Mesenchymal stem cell (in vitro differentiated cells and primary cell): ENCODE results near the gene ADIG.

Experiments used
- DNase-seq: peaks from one replicate; pipeline ENCODE4 v3.0.0-alpha.2; 2013
- H2AFZ ChIP-seq: one replicate; pipeline ENCODE4 v1.6.1; 2013; ENCODE audit warnings: low read depth, mild to moderate bottlenecking, control low read depth, inconsistent platforms, low read length, moderate library complexity
- H2AK5ac ChIP-seq: 2 replicates; pipeline ENCODE4 v1.6.1; 2013; ENCODE audit warnings: low read length, moderate library complexity, mild to moderate bottlenecking, inconsistent platforms; ENCODE audit not compliant: severe bottlenecking
- H2BK120ac ChIP-seq: one replicate; pipeline ENCODE4 v1.6.1; 2013; ENCODE audit warnings: low read depth, mild to moderate bottlenecking, inconsistent platforms, low read length, moderate library complexity
- H2BK12ac ChIP-seq, 2 experiments: one replicate each; pipeline ENCODE4 v1.6.1; 2013; ENCODE audit warnings: inconsistent platforms in 2 of 2, low read length in 2 of 2, mild to moderate bottlenecking in 2 of 2, moderate library complexity in 2 of 2, control low read depth in 1 of 2
- H2BK15ac ChIP-seq: one replicate; pipeline ENCODE4 v1.6.1; 2013; ENCODE audit warnings: mild to moderate bottlenecking, low read depth, inconsistent platforms; ENCODE audit not compliant: poor library complexity, severe bottlenecking
- H2BK5ac ChIP-seq: 2 replicates; pipeline ENCODE4 v1.6.1; 2013; ENCODE audit warnings: low read depth, mild to moderate bottlenecking, low read length, control low read depth, inconsistent platforms; ENCODE audit not compliant: poor library complexity, severe bottlenecking
- H3K14ac ChIP-seq, 2 experiments: one replicate each; pipeline ENCODE4 v1.6.1; 2013; ENCODE audit warnings: inconsistent platforms in 2 of 2, low read length in 2 of 2, control low read depth in 1 of 2, mild to moderate bottlenecking in 1 of 2, moderate library complexity in 1 of 2
- H3K18ac ChIP-seq, 2 experiments: one replicate each; pipeline ENCODE4 v1.6.1; 2013; ENCODE audit warnings: inconsistent platforms in 2 of 2, low read length in 2 of 2, control low read depth in 1 of 2, low read depth in 1 of 2, mild to moderate bottlenecking in 1 of 2
- H3K23ac ChIP-seq, 2 experiments: one replicate each; pipeline ENCODE4 v1.6.1; 2013; ENCODE audit warnings: inconsistent platforms in 2 of 2, low read length in 2 of 2, mild to moderate bottlenecking in 2 of 2, moderate library complexity in 2 of 2, control low read depth in 1 of 2
- H3K27ac ChIP-seq: 2 replicates; pipeline ENCODE4 v1.5.1; 2013; ENCODE audit warnings: mild to moderate bottlenecking, moderate library complexity, low read length, control low read depth, inconsistent platforms; ENCODE audit not compliant: poor library complexity, severe bottlenecking
- H3K27me3 ChIP-seq, 2 experiments: 2 replicates each; pipeline versions ENCODE4 v1.6.1 to v1.7.0; 2013; ENCODE audit warnings: low read length in 2 of 2, mild to moderate bottlenecking in 2 of 2, moderate library complexity in 2 of 2, control low read depth in 1 of 2, inconsistent platforms in 1 of 2; ENCODE audit not compliant: control insufficient read depth in 1 of 2, insufficient read depth in 1 of 2
- H3K36me3 ChIP-seq, 2 experiments: 2 replicates each; pipeline versions ENCODE4 v1.6.1 to v1.7.0; 2013; ENCODE audit warnings: low read length in 2 of 2, control low read depth in 1 of 2, inconsistent platforms in 1 of 2, low read depth in 1 of 2, mild to moderate bottlenecking in 1 of 2; ENCODE audit not compliant: insufficient read depth in 2 of 2, control insufficient read depth in 1 of 2
- H3K4ac ChIP-seq, 2 experiments: one replicate each; pipeline ENCODE4 v1.6.1; 2013; ENCODE audit warnings: inconsistent platforms in 2 of 2, low read length in 2 of 2, mild to moderate bottlenecking in 2 of 2, moderate library complexity in 2 of 2, control low read depth in 1 of 2, low read depth in 1 of 2
- H3K4me1 ChIP-seq: 2 replicates; pipeline ENCODE4 v1.6.1; 2013; ENCODE audit warnings: low read depth, low read length, control low read depth; ENCODE audit not compliant: control insufficient read depth, insufficient read depth
- H3K4me2 ChIP-seq: 2 replicates; pipeline ENCODE4 v1.6.1; 2013; ENCODE audit warnings: low read length, mild to moderate bottlenecking, inconsistent platforms; ENCODE audit not compliant: poor library complexity, severe bottlenecking
- H3K4me3 ChIP-seq, 2 experiments: 2 replicates each; pipeline versions ENCODE4 v1.5.1 to v1.7.0; 2013; ENCODE audit warnings: low read length in 2 of 2, mild to moderate bottlenecking in 2 of 2, control low read depth in 1 of 2, low read depth in 1 of 2; ENCODE audit not compliant: insufficient read depth in 1 of 2
- H3K79me1 ChIP-seq: replicated peaks from 2 replicates; pipeline ENCODE4 v1.6.1; 2013; ENCODE audit warnings: mild to moderate bottlenecking, control low read depth, low read length, inconsistent platforms; ENCODE audit not compliant: poor library complexity, severe bottlenecking
- H3K9ac ChIP-seq: 2 replicates; pipeline ENCODE4 v1.7.0; 2013; ENCODE audit warnings: mild to moderate bottlenecking, low read length, moderate library complexity
- H3K9me3 ChIP-seq: 2 replicates; pipeline ENCODE4 v1.7.0; 2013; ENCODE audit warnings: mild to moderate bottlenecking, low read length; ENCODE audit not compliant: control insufficient read depth
- H4K8ac ChIP-seq: one replicate; pipeline ENCODE4 v1.6.1; 2013; ENCODE audit warnings: inconsistent platforms, mild to moderate bottlenecking, low read length, moderate library complexity
- H4K91ac ChIP-seq: one replicate; pipeline ENCODE4 v1.6.1; 2013; ENCODE audit warnings: mild to moderate bottlenecking, low read length, inconsistent platforms
- WGBS: methylation state at CpG from one replicate; pipeline ENCODE4 v1.1.7; 2013; ENCODE audit warnings: mixed read lengths; 5-methylcytosine and 5-hydroxymethylcytosine counted together

Gene ADIG

GRCh38 chr20:38538789-38539188 lies 42.2 kb upstream of the ADIG start:
- no peaks in the 10 kb centered on the region for H3K9me3 ChIP-seq
- no peak overlapping the region for H2AK5ac ChIP-seq
- peaks cover 26 to 92% of the 10 kb centered on the region in 2 experiments for H3K36me3 ChIP-seq
- no peak overlapping the region for H2BK12ac ChIP-seq
- H3K9ac ChIP-seq: no peak overlapping the region
- no peak overlapping the region for H2BK120ac ChIP-seq
- no peak overlapping the region for H4K91ac ChIP-seq
- no peak for DNase-seq
- peaks cover 15% of the 10 kb centered on the region for H3K79me1 ChIP-seq
- H3K4me3 ChIP-seq: no peak overlapping the region
- no peak overlapping the region for H3K14ac ChIP-seq
- no peak overlapping the region for H2AFZ ChIP-seq
- H3K4me2 ChIP-seq: no peak overlapping the region
- no CpG with 5 or more reads among the region's 2 CpGs for WGBS
- H2BK5ac ChIP-seq: no peak overlapping the region
- no peak overlapping the region for H3K18ac ChIP-seq
- H3K4ac ChIP-seq: no peak overlapping the region
- no peak overlapping the region for H4K8ac ChIP-seq
- H3K23ac ChIP-seq: no peak overlapping the region
- no peaks in the 10 kb centered on the region for H3K4me1 ChIP-seq
- no peak overlapping the region for H2BK15ac ChIP-seq
- no peaks in the 10 kb centered on the region for H3K27me3 ChIP-seq
- H3K27ac ChIP-seq: no peak overlapping the region

- Histone ChIP-seq H2BK120ac (no peak overlapping the region), H3K4ac (no peak overlapping the region), H3K23ac (no peak overlapping the region), H3K4me3 (no peak overlapping the region), H3K14ac (no peak overlapping the region), H3K27ac (no peak overlapping the region), H3K4me2 (no peak overlapping the region), H3K27me3 (no peaks in the 10 kb centered on the region), H3K9me3 (no peaks in the 10 kb centered on the region), H3K4me1 (no peaks in the 10 kb centered on the region), H4K91ac (no peak overlapping the region), H4K8ac (no peak overlapping the region), H2BK12ac (no peak overlapping the region), H2BK5ac (no peak overlapping the region), H2AFZ (no peak overlapping the region), H3K79me1 (peaks cover 7% of the 10 kb centered on the region), H2BK15ac (no peak overlapping the region), H3K9ac (no peak overlapping the region), H2AK5ac (no peak overlapping the region), H3K36me3 (peaks cover 21 to 100% of the 10 kb centered on the region in 2 experiments), H3K18ac (no peak overlapping the region)
- no peak for DNase-seq
- 93% methylated on average over 7 of the region's 7 CpGs for WGBS
Observed at GRCh38 chr20:38543014-38543906, 37.7 kb upstream of the ADIG start.

GRCh38 chr20:38545771-38546170 lies 35.2 kb upstream of the ADIG start:
- no peak overlapping the region for H2BK120ac ChIP-seq
- no peak overlapping the region for H3K4me3 ChIP-seq
- no peak overlapping the region for H3K14ac ChIP-seq
- H2BK15ac ChIP-seq: no peak overlapping the region
- no peak overlapping the region for H4K8ac ChIP-seq
- no peak for DNase-seq
- H3K27ac ChIP-seq: no peak overlapping the region
- peaks cover 23 to 98% of the 10 kb centered on the region in 2 experiments for H3K36me3 ChIP-seq
- no peak overlapping the region for H2AFZ ChIP-seq
- no peak overlapping the region for H2BK12ac ChIP-seq
- H3K9ac ChIP-seq: no peak overlapping the region
- H4K91ac ChIP-seq: no peak overlapping the region
- no peak overlapping the region for H3K18ac ChIP-seq
- no peak overlapping the region for H3K4ac ChIP-seq
- H3K79me1 ChIP-seq: peaks cover 9% of the 10 kb centered on the region
- no peak overlapping the region for H3K23ac ChIP-seq
- no peaks in the 10 kb centered on the region for H3K9me3 ChIP-seq
- H2AK5ac ChIP-seq: no peak overlapping the region
- no peaks in the 10 kb centered on the region for H3K4me1 ChIP-seq
- H2BK5ac ChIP-seq: no peak overlapping the region
- no peak overlapping the region for H3K4me2 ChIP-seq
- no peaks in the 10 kb centered on the region for H3K27me3 ChIP-seq
- 98% methylated on average over 2 of the region's 2 CpGs for WGBS

GRCh38 chr20:38547288-38548085 lies 33.5 kb upstream of the ADIG start:
- no peak for DNase-seq
- no peak overlapping the region for H2AK5ac ChIP-seq
- H3K4me1 ChIP-seq: no peaks in the 10 kb centered on the region
- H4K91ac ChIP-seq: no peak overlapping the region
- H3K27me3 ChIP-seq: no peaks in the 10 kb centered on the region
- no peak overlapping the region for H2BK5ac ChIP-seq
- H3K27ac ChIP-seq: no peak overlapping the region
- no peak overlapping the region for H3K4me2 ChIP-seq
- H2BK15ac ChIP-seq: no peak overlapping the region
- H3K9ac ChIP-seq: no peak overlapping the region
- no peak overlapping the region for H3K14ac ChIP-seq
- H3K18ac ChIP-seq: no peak overlapping the region
- H3K4ac ChIP-seq: no peak overlapping the region
- H3K23ac ChIP-seq: no peak overlapping the region
- H2BK12ac ChIP-seq: no peak overlapping the region
- peaks cover 6% of the 10 kb centered on the region for H3K79me1 ChIP-seq
- H3K36me3 ChIP-seq: peaks cover 20 to 99% of the 10 kb centered on the region in 2 experiments
- 100% methylated on average over 3 of the region's 3 CpGs for WGBS
- H2AFZ ChIP-seq: no peak overlapping the region
- H4K8ac ChIP-seq: no peak overlapping the region
- no peak overlapping the region for H3K4me3 ChIP-seq
- no peaks in the 10 kb centered on the region for H3K9me3 ChIP-seq
- no peak overlapping the region for H2BK120ac ChIP-seq
